IMR-90 (cell line): ENCODE measurements around the gene CGN.

Experiments
- CTCF ChIP-seq: conservative IDR thresholded peaks from 2 replicates; pipeline ENCODE4 v1.5.1; 2012; ENCODE audit warnings: mild to moderate bottlenecking, low read depth, low read length, improper control_type of control experiment
- MAFK ChIP-seq: IDR thresholded peaks from 2 replicates; pipeline ENCODE4 v1.6.1; 2012; ENCODE audit warnings: low read depth, low read length, improper control_type of control experiment
- MAZ ChIP-seq: IDR thresholded peaks from 2 replicates; pipeline ENCODE4 v1.6.1; 2012; ENCODE audit warnings: low read depth, mild to moderate bottlenecking, low read length, improper control_type of control experiment, moderate library complexity, borderline replicate concordance
- POLR2A ChIP-seq: IDR thresholded peaks from 2 replicates; pipeline ENCODE4 v1.6.1; 2012; ENCODE audit warnings: mild to moderate bottlenecking, low read depth, low read length
- RAD21 ChIP-seq: IDR thresholded peaks from 2 replicates; pipeline ENCODE4 v1.6.1; 2012; ENCODE audit warnings: low read length, improper control_type of control experiment
- RCOR1 ChIP-seq: IDR thresholded peaks from 2 replicates; pipeline ENCODE4 v1.6.1; 2012; ENCODE audit warnings: mild to moderate bottlenecking, low read length, improper control_type of control experiment; ENCODE audit not compliant: insufficient replicate concordance
- SMC3 ChIP-seq: fragments of 150-350 bp; IDR thresholded peaks from 2 replicates; pipeline ENCODE4 v1.6.1; 2016; ENCODE audit warnings: low read depth, mild to moderate bottlenecking, antibody characterized with exemption, low read length, moderate library complexity
- USF2 ChIP-seq: fragments of 150-350 bp; IDR thresholded peaks from 2 replicates; pipeline ENCODE4 v1.6.1; 2017; ENCODE audit warnings: mild to moderate bottlenecking, antibody characterized with exemption, low read length, low read depth
- TF ChIP-seq, protein P1 (sequence below): fragments of 150-350 bp; IDR thresholded peaks from 2 replicates; pipeline ENCODE4 v1.6.1; 2016; ENCODE audit warnings: low read depth, mild to moderate bottlenecking, low read length, moderate library complexity, borderline replicate concordance

DNA sequence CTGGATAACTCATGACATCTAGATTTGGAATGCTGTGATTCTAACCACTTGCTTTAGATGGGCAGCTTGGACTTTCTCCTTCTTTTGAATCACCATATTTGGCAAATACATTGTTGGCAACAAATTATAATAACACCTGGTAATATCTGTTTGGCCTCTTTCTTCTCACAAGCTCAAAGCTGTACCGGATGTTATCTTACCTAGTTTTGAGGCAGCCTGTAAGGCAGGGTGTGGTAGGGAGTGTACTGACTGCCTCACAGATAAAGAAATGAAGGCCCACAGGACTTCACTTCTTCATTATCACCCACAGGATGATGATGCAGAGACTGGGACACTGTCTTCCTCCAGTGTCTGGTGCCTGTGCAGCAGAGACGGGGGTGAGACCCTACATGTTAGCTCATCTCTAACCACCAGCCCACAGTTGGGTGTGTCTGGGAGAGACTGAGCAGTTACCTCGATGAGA, 57.5 kb downstream of the CGN start:
- TF ChIP-seq CTCF (no peak), RCOR1 (no peak), SMC3 (no peak), MAFK (no peak), MAZ (no peak), POLR2A (no peak), RAD21 (no peak), USF2 (no peak)
- TF ChIP-seq, protein P1, sequence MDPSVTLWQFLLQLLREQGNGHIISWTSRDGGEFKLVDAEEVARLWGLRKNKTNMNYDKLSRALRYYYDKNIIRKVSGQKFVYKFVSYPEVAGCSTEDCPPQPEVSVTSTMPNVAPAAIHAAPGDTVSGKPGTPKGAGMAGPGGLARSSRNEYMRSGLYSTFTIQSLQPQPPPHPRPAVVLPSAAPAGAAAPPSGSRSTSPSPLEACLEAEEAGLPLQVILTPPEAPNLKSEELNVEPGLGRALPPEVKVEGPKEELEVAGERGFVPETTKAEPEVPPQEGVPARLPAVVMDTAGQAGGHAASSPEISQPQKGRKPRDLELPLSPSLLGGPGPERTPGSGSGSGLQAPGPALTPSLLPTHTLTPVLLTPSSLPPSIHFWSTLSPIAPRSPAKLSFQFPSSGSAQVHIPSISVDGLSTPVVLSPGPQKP, result no peak
